Neutrophil (primary cell): ENCODE measurements around the gene TADA2B.

Experiments used
- H3K27ac ChIP-seq: fragments of 200-600 bp; sonication (generic); 2 replicates; pipeline ENCODE4 v1.5.1; 2016; ENCODE audit warnings: mild to moderate bottlenecking, moderate library complexity
- H3K27me3 ChIP-seq: fragments of 200-600 bp; sonication (generic); 2 replicates; pipeline ENCODE4 v1.6.0; 2016; ENCODE audit warnings: mild to moderate bottlenecking
- H3K36me3 ChIP-seq: fragments of 200-600 bp; sonication (generic); 2 replicates; pipeline ENCODE4 v1.5.1; 2017
- H3K4me1 ChIP-seq, 2 experiments: fragments of 200-600 bp in 1 of 2; sonication (generic) in 1 of 2; 1 replicate in 1 of 2; 2 replicates in 1 of 2; pipeline versions ENCODE4 v1.5.1 to v1.6.1; 2013 to 2016; ENCODE audit warnings: low read depth in 1 of 2, low read length in 1 of 2, mild to moderate bottlenecking in 1 of 2, moderate library complexity in 1 of 2; ENCODE audit not compliant: control insufficient read depth in 1 of 2, insufficient read depth in 1 of 2
- H3K4me3 ChIP-seq, 2 experiments: fragments of 200-600 bp in 1 of 2; sonication (generic) in 1 of 2; 1 replicate in 1 of 2; 2 replicates in 1 of 2; pipeline ENCODE4 v1.5.1; 2013 to 2016; ENCODE audit warnings: low read depth in 1 of 2, low read length in 1 of 2, mild to moderate bottlenecking in 1 of 2, moderate library complexity in 1 of 2
- H3K9me3 ChIP-seq: fragments of 200-600 bp; sonication (generic); 2 replicates; pipeline ENCODE4 v1.5.1; 2016
- TF ChIP-seq, protein P1 (sequence below): fragments of 200-600 bp; sonication (generic); IDR thresholded peaks from 2 replicates; pipeline ENCODE4 v1.5.1; 2016; ENCODE audit warnings: antibody characterized with exemption

The TADA2B gene

DNA sequence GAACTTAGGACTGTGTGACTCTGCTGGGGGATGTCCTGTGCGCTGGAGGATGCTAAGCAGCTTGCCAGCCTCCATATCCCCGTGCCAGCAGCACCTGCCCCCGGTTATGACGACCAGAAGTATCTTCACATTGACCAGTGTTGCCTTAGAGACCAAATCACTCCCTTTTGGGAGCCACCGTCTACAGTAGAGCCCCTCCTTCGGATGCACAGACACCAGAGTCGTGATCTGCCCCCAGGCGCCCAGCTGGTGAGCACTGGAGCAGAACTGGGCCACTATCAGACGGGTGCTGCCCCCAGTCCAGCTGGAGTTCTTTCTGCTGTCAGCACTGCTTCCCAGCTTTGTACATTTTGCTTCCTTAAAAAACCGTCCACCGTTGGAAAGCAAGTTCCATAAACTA lies 30.0 kb upstream of the TADA2B start:
- peaks cover 100% of the 10 kb centered on the region for H3K36me3 ChIP-seq

DNA sequence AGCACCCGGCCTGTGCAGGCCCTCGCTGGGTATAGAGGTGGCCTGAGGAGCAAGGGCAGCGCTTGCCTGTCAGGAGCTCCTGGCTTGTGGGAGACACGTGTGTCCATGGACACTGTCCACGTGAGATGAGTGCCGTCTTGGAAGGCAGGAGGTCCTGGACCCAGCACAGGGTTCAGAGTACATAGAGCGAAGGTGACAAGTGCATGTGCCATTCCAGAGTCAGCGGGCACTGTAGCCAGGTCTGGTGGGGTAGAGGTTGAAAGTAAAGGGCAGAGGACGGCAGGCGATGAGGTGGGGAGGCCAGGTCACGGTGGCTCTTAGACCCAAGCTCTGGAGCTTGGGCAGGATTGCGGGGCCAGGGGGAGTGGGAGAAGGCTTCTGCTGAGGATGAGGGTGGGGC lies 28.4 kb upstream of the TADA2B start:
- Histone ChIP-seq H3K27me3 (no peaks in the 10 kb centered on the region), H3K4me1 (no peaks in the 10 kb centered on the region), H3K9me3 (no peaks in the 10 kb centered on the region), H3K36me3 (peaks cover 97% of the 10 kb centered on the region), H3K4me3 (no peak overlapping the region), H3K27ac (no peak overlapping the region)
- TF ChIP-seq, protein P1, sequence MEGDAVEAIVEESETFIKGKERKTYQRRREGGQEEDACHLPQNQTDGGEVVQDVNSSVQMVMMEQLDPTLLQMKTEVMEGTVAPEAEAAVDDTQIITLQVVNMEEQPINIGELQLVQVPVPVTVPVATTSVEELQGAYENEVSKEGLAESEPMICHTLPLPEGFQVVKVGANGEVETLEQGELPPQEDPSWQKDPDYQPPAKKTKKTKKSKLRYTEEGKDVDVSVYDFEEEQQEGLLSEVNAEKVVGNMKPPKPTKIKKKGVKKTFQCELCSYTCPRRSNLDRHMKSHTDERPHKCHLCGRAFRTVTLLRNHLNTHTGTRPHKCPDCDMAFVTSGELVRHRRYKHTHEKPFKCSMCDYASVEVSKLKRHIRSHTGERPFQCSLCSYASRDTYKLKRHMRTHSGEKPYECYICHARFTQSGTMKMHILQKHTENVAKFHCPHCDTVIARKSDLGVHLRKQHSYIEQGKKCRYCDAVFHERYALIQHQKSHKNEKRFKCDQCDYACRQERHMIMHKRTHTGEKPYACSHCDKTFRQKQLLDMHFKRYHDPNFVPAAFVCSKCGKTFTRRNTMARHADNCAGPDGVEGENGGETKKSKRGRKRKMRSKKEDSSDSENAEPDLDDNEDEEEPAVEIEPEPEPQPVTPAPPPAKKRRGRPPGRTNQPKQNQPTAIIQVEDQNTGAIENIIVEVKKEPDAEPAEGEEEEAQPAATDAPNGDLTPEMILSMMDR = no peak

More for the DNA sequence above, 30.0 kb upstream of the TADA2B start:
- TF ChIP-seq, protein P1 = no peak
- no peak overlapping the region for H3K4me3 ChIP-seq
- H3K27me3 ChIP-seq = no peaks in the 10 kb centered on the region
- H3K4me1 ChIP-seq = no peaks in the 10 kb centered on the region
- no peak overlapping the region for H3K27ac ChIP-seq
- no peaks in the 10 kb centered on the region for H3K9me3 ChIP-seq

GRCh38 chr4:7015383-7016035 lies 27.7 kb upstream of the TADA2B start:
- no peaks in the 10 kb centered on the region for H3K4me1 ChIP-seq
- peaks cover 90% of the 10 kb centered on the region for H3K36me3 ChIP-seq
- no peak overlapping the region for H3K27ac ChIP-seq
- no peak overlapping the region for H3K4me3 ChIP-seq
- TF ChIP-seq, protein P1 = no peak
- H3K9me3 ChIP-seq = no peaks in the 10 kb centered on the region
- no peaks in the 10 kb centered on the region for H3K27me3 ChIP-seq

- TF ChIP-seq, protein P1 = no peak
- Histone ChIP-seq H3K27ac (no peak overlapping the region), H3K9me3 (no peaks in the 10 kb centered on the region), H3K4me3 (no peak overlapping the region), H3K36me3 (peaks cover 90% of the 10 kb centered on the region), H3K4me1 (no peaks in the 10 kb centered on the region), H3K27me3 (no peaks in the 10 kb centered on the region)
Measured at GRCh38 chr4:7016086-7016485, 27.1 kb upstream of the TADA2B start.

DNA sequence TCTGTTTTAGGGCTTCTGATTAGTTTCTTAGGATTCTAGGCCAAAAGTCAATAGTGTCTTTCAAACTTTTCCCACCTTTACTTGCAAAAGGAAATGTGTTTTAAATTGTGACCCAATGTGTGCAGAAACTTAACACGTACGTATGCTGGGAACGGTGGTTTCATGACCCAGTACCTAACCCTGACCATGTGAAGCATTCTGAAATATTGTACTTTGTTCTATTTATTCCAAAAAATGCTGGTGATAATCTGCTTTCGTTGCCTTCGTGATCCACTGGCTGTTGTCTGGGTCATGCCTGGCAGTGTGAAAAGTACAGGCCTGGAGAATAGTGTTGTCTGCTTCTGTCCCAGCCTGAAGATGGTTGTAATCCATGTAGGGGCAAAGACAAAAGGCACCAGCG lies 26.7 kb upstream of the TADA2B start:
- Histone ChIP-seq H3K4me3 (no peak overlapping the region), H3K27me3 (no peaks in the 10 kb centered on the region), H3K9me3 (no peaks in the 10 kb centered on the region), H3K36me3 (peaks cover 90% of the 10 kb centered on the region), H3K4me1 (no peaks in the 10 kb centered on the region), H3K27ac (no peak overlapping the region)
- TF ChIP-seq, protein P1 = no peak
